BE2C (cell line): ENCODE measurements around the gene ATP11A.

Experiments used
- DNase-seq: peaks from one replicate; pipeline ENCODE4 v3.0.0-alpha.2; 2020
- H3K27me3 ChIP-seq: fragments of 250-450 bp; sonication (Bioruptor Pico); 2 replicates; pipeline ENCODE4 v1.5.1; 2020; ENCODE audit warnings: mild to moderate bottlenecking
- H3K36me3 ChIP-seq: fragments of 250-450 bp; sonication (Bioruptor Pico); 2 replicates; pipeline ENCODE4 v1.5.1; 2020; ENCODE audit warnings: mild to moderate bottlenecking
- H3K4me1 ChIP-seq: fragments of 250-450 bp; sonication (Bioruptor Pico); 2 replicates; pipeline ENCODE4 v1.5.1; 2020
- H3K4me3 ChIP-seq: 2 replicates; pipeline ENCODE4 v1.5.1; 2011; ENCODE audit warnings: low read depth, low read length
- H3K9me3 ChIP-seq: fragments of 250-450 bp; sonication (Bioruptor Pico); 2 replicates; pipeline ENCODE4 v1.5.1; 2020
- CTCF ChIP-seq: IDR thresholded peaks from 2 replicates; pipeline ENCODE4 v1.5.1; 2012; ENCODE audit warnings: mild to moderate bottlenecking, low read depth, low read length

The ATP11A gene

DNA sequence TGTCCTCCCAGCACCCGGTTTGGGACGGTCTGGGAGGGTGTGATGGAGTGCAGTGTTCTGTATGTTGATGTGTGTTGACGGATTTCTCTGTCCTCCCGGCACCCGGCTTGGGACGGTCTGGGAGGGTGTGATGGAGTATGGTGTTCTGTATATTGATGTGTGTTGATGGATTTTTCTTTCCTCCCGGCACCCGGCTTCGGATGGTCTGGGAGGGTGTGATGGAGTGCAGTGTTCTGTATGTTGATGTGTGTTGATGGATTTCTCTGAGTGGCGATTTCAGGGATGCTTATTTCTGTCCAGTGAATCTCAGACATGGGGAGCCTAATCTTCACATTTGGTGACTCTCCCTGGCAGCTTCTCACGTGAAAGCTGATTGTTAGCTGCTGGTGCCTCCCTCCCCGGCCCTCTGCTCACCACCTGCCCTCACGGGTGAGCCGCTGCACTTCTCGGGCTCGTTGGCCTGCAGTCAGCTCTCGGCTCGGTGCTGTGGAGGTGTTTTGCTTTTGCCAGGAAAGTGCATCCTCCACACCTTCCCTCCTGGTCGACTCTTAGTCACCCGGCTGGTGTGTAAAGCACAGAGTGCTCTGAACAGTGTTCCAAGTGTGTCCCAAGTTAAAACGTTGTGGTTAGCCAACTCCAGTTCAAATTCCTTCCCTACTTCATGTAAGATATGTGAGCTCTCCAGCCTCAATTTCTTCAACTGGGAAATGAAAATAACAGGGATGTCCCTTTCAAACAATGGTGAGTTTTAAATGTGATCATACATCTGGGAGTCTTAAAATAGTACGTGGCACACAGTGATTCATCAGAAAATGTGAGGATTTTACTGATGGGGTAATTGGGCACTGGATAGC lies 54.6 kb downstream of the ATP11A start:
- TF ChIP-seq CTCF: no peak
- Histone ChIP-seq H3K4me1 (no peaks in the 10 kb centered on the region), H3K27me3 (no peaks in the 10 kb centered on the region), H3K36me3 (no peaks in the 10 kb centered on the region), H3K9me3 (no peaks in the 10 kb centered on the region), H3K4me3 (no peak overlapping the region)
- no peak for DNase-seq

GRCh38 chr13:112746044-112746443 lies 56.2 kb downstream of the ATP11A start:
- Histone ChIP-seq H3K36me3 (no peaks in the 10 kb centered on the region), H3K4me1 (no peaks in the 10 kb centered on the region), H3K27me3 (no peaks in the 10 kb centered on the region), H3K4me3 (no peak overlapping the region), H3K9me3 (no peaks in the 10 kb centered on the region)
- DNase-seq: no peak
- TF ChIP-seq CTCF: no peak

GRCh38 chr13:112747256-112747655 lies 57.4 kb downstream of the ATP11A start:
- H3K9me3 ChIP-seq: no peaks in the 10 kb centered on the region
- no peaks in the 10 kb centered on the region for H3K27me3 ChIP-seq
- DNase-seq: no peak
- TF ChIP-seq CTCF: no peak
- no peaks in the 10 kb centered on the region for H3K36me3 ChIP-seq
- H3K4me3 ChIP-seq: no peak overlapping the region
- no peaks in the 10 kb centered on the region for H3K4me1 ChIP-seq

GRCh38 chr13:112748947-112749735 lies 59.3 kb downstream of the ATP11A start:
- Histone ChIP-seq H3K4me3 (no peak overlapping the region), H3K9me3 (no peaks in the 10 kb centered on the region), H3K27me3 (no peaks in the 10 kb centered on the region), H3K36me3 (no peaks in the 10 kb centered on the region), H3K4me1 (no peaks in the 10 kb centered on the region)
- no peak; the same call in 1 of the 2 replicates for TF ChIP-seq CTCF
- DNase-seq: no peak

GRCh38 chr13:112750570-112750969 lies 60.7 kb downstream of the ATP11A start:
- no peak for TF ChIP-seq CTCF
- no peak for DNase-seq
- no peaks in the 10 kb centered on the region for H3K36me3 ChIP-seq

GRCh38 chr13:112751617-112752016 lies 61.8 kb downstream of the ATP11A start:
- H3K4me3 ChIP-seq: no peak overlapping the region
- no peak for TF ChIP-seq CTCF
- H3K4me1 ChIP-seq: no peaks in the 10 kb centered on the region
- no peaks in the 10 kb centered on the region for H3K27me3 ChIP-seq
- H3K36me3 ChIP-seq: no peaks in the 10 kb centered on the region
- DNase-seq: no peak
- H3K9me3 ChIP-seq: no peaks in the 10 kb centered on the region

More at GRCh38 chr13:112750570-112750969, 60.7 kb downstream of the ATP11A start:
- Histone ChIP-seq H3K4me1 (no peaks in the 10 kb centered on the region), H3K4me3 (no peak overlapping the region), H3K27me3 (no peaks in the 10 kb centered on the region), H3K9me3 (no peaks in the 10 kb centered on the region)
